GM21447 (cell line): ENCODE data around the gene TMEM235.
"Not testable (repeated sequence)": the region's sequence is repeated elsewhere in the genome, so short reads cannot be mapped to it uniquely, and the experiment has no call there.

Source experiments
- ATAC-seq: cut with Tn5 transposase; IDR thresholded peaks from one replicate; pipeline ENCODE4 v1.9.1; 2021; ENCODE audit not compliant: unreplicated experiment

The TMEM235 gene

GRCh38 chr17:78214706-78215061 is 16.7 kb upstream of the TMEM235 start:
- ATAC-seq, result no peak

- ATAC-seq, result no peak
Observed at GRCh38 chr17:78219396-78220150, 11.9 kb upstream of the TMEM235 start.

GRCh38 chr17:78223061-78223460 is 8.4 kb upstream of the TMEM235 start:
- ATAC-seq, result no peak

GRCh38 chr17:78223765-78224164 is 7.7 kb upstream of the TMEM235 start:
- ATAC-seq, result no peak

GRCh38 chr17:78224231-78225087 is 7.0 kb upstream of the TMEM235 start:
- no peak for ATAC-seq

GRCh38 chr17:78225088-78225865 is 6.2 kb upstream of the TMEM235 start:
- no peak for ATAC-seq

- ATAC-seq, result no peak
Observed at GRCh38 chr17:78226055-78226758, 5.2 kb upstream of the TMEM235 start.

GRCh38 chr17:78226759-78227454 is 4.5 kb upstream of the TMEM235 start:
- ATAC-seq, result no peak

- ATAC-seq, result no peak
Observed at GRCh38 chr17:78227455-78227916, 3.9 kb upstream of the TMEM235 start.

- ATAC-seq, result no peak
Observed at GRCh38 chr17:78228176-78228575, 3.3 kb upstream of the TMEM235 start.

- ATAC-seq, result no peak
Observed at GRCh38 chr17:78230252-78230962, 1.0 kb upstream of the TMEM235 start.

GRCh38 chr17:78231991-78232858 is 794 bp downstream of the TMEM235 start:
- ATAC-seq, result no peak

GRCh38 chr17:78232859-78233173 is 1.4 kb downstream of the TMEM235 start:
- no peak for ATAC-seq

GRCh38 chr17:78233678-78234077 is 2.2 kb downstream of the TMEM235 start:
- no peak for ATAC-seq

GRCh38 chr17:78234261-78234865 is 2.9 kb downstream of the TMEM235 start:
- ATAC-seq, result no peak

GRCh38 chr17:78235022-78235421 is 3.6 kb downstream of the TMEM235 start:
- not testable (repeated sequence) for ATAC-seq

GRCh38 chr17:78235885-78236284 is 4.5 kb downstream of the TMEM235 start:
- no peak for ATAC-seq

- no peak for ATAC-seq
Observed at GRCh38 chr17:78236362-78237127, 5.1 kb downstream of the TMEM235 start.
